AG10803 (cell line): Measurements from ENCODE around the gene MRPS16.

Source experiments
- DNase-seq: peaks from one replicate; pipeline ENCODE4 v3.0.0; 2010; ENCODE audit warnings: low read depth
- H3K4me3 ChIP-seq: 2 replicates; pipeline ENCODE4 v1.5.1; 2011; ENCODE audit warnings: mild to moderate bottlenecking, low read length, control low read depth
- CTCF ChIP-seq: conservative IDR thresholded peaks from 2 replicates; pipeline ENCODE4 v1.5.1; 2011; ENCODE audit warnings: mild to moderate bottlenecking, low read length, control low read depth, inconsistent platforms

Gene MRPS16

GRCh38 chr10:73210395-73211105, 41.9 kb downstream of the MRPS16 start:
- TF ChIP-seq CTCF = no peak
- DNase-seq = no peak
- H3K4me3 ChIP-seq = no peak overlapping the region

DNA sequence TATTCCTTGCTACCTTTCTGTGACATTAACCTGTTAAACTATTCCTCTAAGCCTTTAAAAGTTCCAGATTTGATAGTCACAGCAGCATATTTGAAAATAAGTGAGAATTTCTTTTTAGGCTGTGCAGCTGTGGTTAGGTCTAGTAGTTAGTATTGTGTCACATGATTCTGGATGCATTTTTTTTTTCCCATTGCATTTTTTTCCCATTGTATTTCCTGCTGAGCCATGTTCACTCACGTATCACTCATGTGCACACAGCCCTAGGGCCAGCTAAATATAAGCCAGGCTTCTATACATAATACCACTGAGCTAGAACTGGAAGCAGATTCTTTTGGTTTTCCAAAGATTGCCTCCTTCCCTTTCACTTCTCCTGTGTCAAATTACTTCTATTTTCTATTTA, 42.7 kb downstream of the MRPS16 start:
- H3K4me3 ChIP-seq = no peak overlapping the region
- peak; percentile 48 for DNase-seq
- no peak for TF ChIP-seq CTCF

- no peak for DNase-seq
- TF ChIP-seq CTCF = no peak
- no peak overlapping the region for H3K4me3 ChIP-seq
These were observed 44.6 kb downstream of the MRPS16 start for GRCh38 chr10:73207883-73208282.

GRCh38 chr10:73206385-73206784, 46.1 kb downstream of the MRPS16 start:
- H3K4me3 ChIP-seq = no peak overlapping the region
- no peak for TF ChIP-seq CTCF
- no peak for DNase-seq

- no peak for TF ChIP-seq CTCF
- DNase-seq = no peak
- H3K4me3 ChIP-seq = no peak overlapping the region
These were observed 46.6 kb downstream of the MRPS16 start for GRCh38 chr10:73205890-73206289.

DNA sequence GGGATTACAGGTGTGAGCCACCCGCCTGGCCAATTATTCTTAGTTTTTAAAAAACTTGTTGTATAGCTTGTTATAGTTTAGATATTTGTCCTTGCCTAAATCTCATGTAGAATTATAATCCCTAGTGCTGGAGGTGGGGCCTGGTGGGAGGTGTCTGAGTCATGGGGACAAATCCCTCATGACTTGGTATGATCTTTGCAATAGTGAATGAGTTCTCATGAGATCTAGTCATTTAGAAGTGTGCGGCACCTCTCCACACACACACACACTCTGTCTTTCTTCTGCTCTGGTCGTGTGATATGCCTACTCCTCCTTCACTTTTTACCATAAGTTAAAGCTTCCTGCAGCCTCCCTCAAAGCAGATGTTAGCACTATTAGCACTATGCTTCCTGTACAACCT, 47.4 kb downstream of the MRPS16 start:
- no peak for DNase-seq
- TF ChIP-seq CTCF = no peak
- no peak overlapping the region for H3K4me3 ChIP-seq
